22Rv1 (cell line): ENCODE results near the gene C14orf180.

Experiments used
- CTCF ChIP-seq: fragments of 450-650 bp; IDR thresholded peaks from 2 replicates; pipeline ENCODE4 v1.5.1; 2017; ENCODE audit warnings: mild to moderate bottlenecking
- ZFX ChIP-seq: fragments of 450-650 bp; IDR thresholded peaks from 2 replicates; pipeline ENCODE4 v1.6.1; 2017; ENCODE audit warnings: antibody characterized with exemption, borderline replicate concordance

- TF ChIP-seq CTCF (no peak), ZFX (no peak)
These were observed 5.0 kb upstream of the C14orf180 start for GRCh38 chr14:104574536-104574935.
